Epithelial cell of proximal tubule (primary cell): ENCODE data around the gene CA12. TPM values are rescaled to one million over a fixed set of nuclear protein-coding genes. Genes with fewer than 3 reads are reported as not detected.

Experiments
- DNase-seq: peaks from one replicate; pipeline ENCODE4 v3.0.0-alpha.2; 2011; ENCODE audit warnings: low read depth
- H3K4me3 ChIP-seq: 2 replicates; pipeline ENCODE4 v1.5.1; 2011; ENCODE audit warnings: low read depth, mild to moderate bottlenecking, low read length
- CTCF ChIP-seq: conservative IDR thresholded peaks from 2 replicates; pipeline ENCODE4 v1.5.1; 2012; ENCODE audit warnings: low read depth, mild to moderate bottlenecking, low read length
- total RNA-seq: library from RNA; depleted of rRNA; stranded (reverse); fragments of >200 nt; gene quantifications from 2 replicates; pipeline ENCODE4 v1.2.3, GENCODE V29; 2015

The CA12 gene
- total RNA-seq, 1 donor from 2014 or later: 19.7 TPM

DNA sequence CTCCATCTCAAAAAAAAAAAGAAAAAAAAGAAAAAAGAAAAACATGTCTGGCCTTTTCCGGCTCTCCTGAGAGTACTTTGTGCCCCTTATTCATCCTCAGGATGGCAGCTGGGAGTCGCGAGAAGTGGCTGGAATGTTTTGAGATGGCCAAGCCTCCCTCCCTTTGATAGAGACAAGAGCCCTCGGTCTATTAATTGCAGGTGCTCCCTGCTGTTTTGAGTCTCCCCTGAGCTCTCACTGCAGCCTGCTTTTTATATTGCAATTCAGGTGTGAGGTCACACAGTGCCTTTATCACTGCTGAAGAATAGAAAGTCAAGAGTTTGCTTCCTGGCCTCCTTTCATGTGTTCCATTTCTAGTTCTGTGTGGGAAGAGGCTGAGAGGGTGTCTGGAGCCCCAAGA is 10.9 kb downstream of the CA12 start:
- DNase-seq: no peak
- H3K4me3 ChIP-seq: no peak overlapping the region
- no peak for TF ChIP-seq CTCF

DNA sequence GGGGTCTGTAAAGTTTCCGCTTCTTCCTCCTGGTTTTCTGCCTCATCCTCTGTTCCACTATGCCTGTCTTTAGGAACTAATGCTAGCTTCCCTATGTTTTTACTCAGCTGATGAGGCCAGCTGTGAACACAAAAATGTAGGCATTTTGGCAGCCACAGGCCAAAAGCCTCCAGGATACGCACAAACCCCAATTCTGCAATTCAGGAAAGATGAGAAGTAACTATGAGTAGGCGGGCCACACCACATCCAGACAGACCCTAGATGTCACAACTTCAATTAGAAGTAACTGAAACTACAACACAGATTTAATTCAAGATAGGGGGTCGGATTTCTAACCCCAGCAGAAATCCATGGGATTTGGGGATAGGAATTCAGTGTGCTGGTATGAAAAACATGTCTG is 11.9 kb downstream of the CA12 start:
- no peak overlapping the region for H3K4me3 ChIP-seq
- DNase-seq: no peak
- no peak for TF ChIP-seq CTCF

GRCh38 chr15:63369296-63369695 is 12.3 kb downstream of the CA12 start:
- H3K4me3 ChIP-seq: no peak overlapping the region
- TF ChIP-seq CTCF: no peak
- no peak for DNase-seq

DNA sequence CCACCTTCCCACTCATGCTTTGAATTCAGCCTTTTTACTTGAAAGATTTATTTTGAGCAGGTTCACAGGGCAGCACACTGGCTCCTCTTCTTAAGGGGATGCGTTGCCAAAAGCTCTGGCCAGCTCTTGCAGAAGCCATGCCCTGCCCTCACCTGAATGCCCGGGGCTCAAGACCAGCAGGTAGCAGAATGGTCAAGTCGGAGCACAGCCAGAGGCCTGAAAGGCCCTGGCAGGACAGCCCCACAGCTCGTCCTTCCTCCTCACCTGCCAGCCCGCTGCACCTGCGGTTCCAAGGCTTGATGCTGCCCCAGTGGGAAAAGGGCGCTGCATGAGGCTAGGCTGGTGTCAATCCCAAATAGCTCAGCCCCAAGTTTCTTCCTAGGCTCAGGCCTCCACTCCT is 13.1 kb downstream of the CA12 start:
- no peak for DNase-seq
- H3K4me3 ChIP-seq: no peak overlapping the region
- TF ChIP-seq CTCF: no peak

DNA sequence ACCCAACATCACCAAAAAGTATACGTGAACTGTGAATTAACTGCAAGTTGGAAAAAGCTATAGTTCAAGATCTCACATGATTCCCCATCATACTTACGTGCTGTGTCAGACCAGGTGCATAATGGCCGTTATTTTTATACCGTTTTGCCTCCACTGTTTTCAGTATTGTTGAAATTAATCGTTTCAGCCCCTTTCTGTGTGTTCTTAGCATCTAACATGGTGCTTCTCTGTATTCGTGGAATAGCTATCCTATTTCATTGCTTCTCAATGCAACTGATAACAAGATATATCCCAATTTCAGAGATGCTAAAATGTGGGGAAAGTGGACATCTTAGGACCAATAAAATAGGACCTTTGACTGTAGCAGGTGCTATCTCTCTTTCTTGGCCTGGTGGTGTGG is 13.7 kb downstream of the CA12 start:
- no peak for TF ChIP-seq CTCF
- no peak for DNase-seq
- H3K4me3 ChIP-seq: no peak overlapping the region

DNA sequence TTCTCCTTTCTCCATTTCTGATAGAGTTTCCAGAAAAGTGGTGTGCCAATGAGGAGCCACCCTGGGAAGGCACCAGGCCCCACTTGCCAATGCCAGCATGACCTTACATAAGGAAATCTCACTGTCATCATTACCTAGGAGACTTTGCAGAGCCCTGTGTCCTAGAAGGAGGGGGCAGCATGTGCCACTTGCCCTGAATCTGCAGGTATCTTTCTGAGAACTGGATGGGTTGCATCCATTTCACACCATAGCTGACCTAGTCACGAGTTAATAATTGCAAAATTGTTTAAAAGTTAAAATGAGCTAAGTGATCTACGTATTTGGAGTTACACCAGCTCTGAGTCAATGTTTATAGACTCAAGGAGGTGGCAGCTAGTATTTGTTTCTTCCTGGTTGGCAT is 14.3 kb downstream of the CA12 start:
- no peak overlapping the region for H3K4me3 ChIP-seq
- no peak for DNase-seq

More for the DNA sequence above, 14.3 kb downstream of the CA12 start:
- TF ChIP-seq CTCF: no peak
